Liver (tissue), 3 donors: Measurements from ENCODE around the gene BDKRB1.

Experiments
- ATF3 ChIP-seq: IDR thresholded peaks from 2 replicates; pipeline ENCODE4 v1.6.1; 2016; ENCODE audit warnings: antibody characterized with exemption
- CTCF ChIP-seq: fragments of 150-350 bp; IDR thresholded peaks from 2 replicates; pipeline ENCODE4 v1.5.1; 2017; ENCODE audit warnings: improper control_type of control experiment, low read depth, low read length; ENCODE audit not compliant: missing input control
- EGR1 ChIP-seq, 2 donors: IDR thresholded peaks; 2 replicates each; pipeline ENCODE4 v1.6.1; 2016 to 2018; ENCODE audit warnings: antibody characterized with exemption in 2 of 2, low read depth in 2 of 2
- FOXA1 ChIP-seq: IDR thresholded peaks from 2 replicates; pipeline ENCODE4 v1.6.1; 2016; ENCODE audit warnings: antibody characterized with exemption
- GABPA ChIP-seq, 2 donors: IDR thresholded peaks in 1 of 2; conservative IDR thresholded peaks in 1 of 2; 2 replicates each; pipeline ENCODE4 v1.6.1; 2016; ENCODE audit warnings: antibody characterized with exemption in 2 of 2, mild to moderate bottlenecking in 1 of 2, moderate library complexity in 1 of 2
- NR2F2 ChIP-seq: IDR thresholded peaks from 2 replicates; pipeline ENCODE4 v1.6.1; 2016; ENCODE audit warnings: antibody characterized with exemption
- RAD21 ChIP-seq, 2 donors: IDR thresholded peaks; 2 replicates each; pipeline ENCODE4 v1.6.1; 2016; ENCODE audit warnings: antibody characterized with exemption in 2 of 2, mild to moderate bottlenecking in 2 of 2
- REST ChIP-seq: IDR thresholded peaks from 2 replicates; pipeline ENCODE4 v1.6.1; 2016; ENCODE audit warnings: antibody characterized with exemption, mild to moderate bottlenecking
- RXRA ChIP-seq, 2 donors: IDR thresholded peaks; 2 replicates each; pipeline ENCODE4 v1.6.1; 2017 to 2018; ENCODE audit warnings: antibody characterized with exemption in 2 of 2, mild to moderate bottlenecking in 1 of 2
- TAF1 ChIP-seq: conservative IDR thresholded peaks from 2 replicates; pipeline ENCODE4 v1.6.1; 2016; ENCODE audit warnings: antibody characterized with exemption, mild to moderate bottlenecking
- YY1 ChIP-seq: IDR thresholded peaks from 2 replicates; pipeline ENCODE4 v1.6.1; 2016; ENCODE audit warnings: antibody characterized with exemption, mild to moderate bottlenecking
- TF ChIP-seq, protein P1 (sequence below): IDR thresholded peaks from 2 replicates; pipeline ENCODE4 v1.6.1; 2016; ENCODE audit warnings: antibody characterized with exemption
- donor health status: healthy.
- donor health status: healthy.

GRCh38 chr14:96250485-96250884, 5.5 kb upstream of the BDKRB1 start:
- TF ChIP-seq CTCF = no peak
- no peak for TF ChIP-seq EGR1 (IDR thresholded peaks at IDR 0.05; ENCODE audit: low read depth in 2 of 2)
- TF ChIP-seq REST = no peak
- no peak for TF ChIP-seq TAF1
- TF ChIP-seq, protein P1, sequence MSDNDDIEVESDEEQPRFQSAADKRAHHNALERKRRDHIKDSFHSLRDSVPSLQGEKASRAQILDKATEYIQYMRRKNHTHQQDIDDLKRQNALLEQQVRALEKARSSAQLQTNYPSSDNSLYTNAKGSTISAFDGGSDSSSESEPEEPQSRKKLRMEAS = no peak
- TF ChIP-seq RXRA (IDR thresholded peaks at IDR 0.05) = no peak
- no peak for TF ChIP-seq NR2F2
- no peak for TF ChIP-seq GABPA (IDR thresholded peaks at IDR 0.05 in 1 of 2, conservative IDR thresholded peaks at IDR 0.05 in 1 of 2)
- no peak for TF ChIP-seq ATF3
- no peak for TF ChIP-seq RAD21 (IDR thresholded peaks at IDR 0.05)
- no peak for TF ChIP-seq YY1
- TF ChIP-seq FOXA1 = no peak
